Lower lobe of right lung (tissue), 2 donors: ENCODE results near the gene SLC39A13. TPM values are rescaled to one million over a fixed set of nuclear protein-coding genes. Genes with fewer than 3 reads are reported as not detected.

Source experiments
- ATAC-seq, 2 donors: fragments of 200-7000 bp; cut with Tn5 transposase; one replicate each; pipeline ENCODE4 v1.9.1; 2020 to 2022; ENCODE audit warnings: mild to moderate bottlenecking in 2 of 2, moderate library complexity in 2 of 2
- DNase-seq: peaks from one replicate; pipeline ENCODE4 v3.0.0-alpha.2; 2020
- H3K27ac ChIP-seq: fragments of 200-600 bp; one replicate; pipeline ENCODE4 v1.8.0; 2022
- H3K27me3 ChIP-seq: fragments of 200-600 bp; one replicate; pipeline ENCODE4 v1.8.0; 2022; ENCODE audit warnings: low read depth
- H3K36me3 ChIP-seq: fragments of 200-600 bp; one replicate; pipeline ENCODE4 v1.8.0; 2022; ENCODE audit warnings: mild to moderate bottlenecking
- H3K4me1 ChIP-seq: fragments of 200-600 bp; one replicate; pipeline ENCODE4 v1.8.0; 2022
- H3K4me3 ChIP-seq: fragments of 200-600 bp; one replicate; pipeline ENCODE4 v1.8.0; 2022; ENCODE audit warnings: mild to moderate bottlenecking
- H3K9me3 ChIP-seq: fragments of 200-600 bp; one replicate; pipeline ENCODE4 v1.8.0; 2022
- CTCF ChIP-seq: fragments of 200-600 bp; IDR thresholded peaks from one replicate; pipeline ENCODE4 v1.8.0; 2022; ENCODE audit warnings: antibody characterized with exemption, mild to moderate bottlenecking
- intact Hi-C: fragments of 100-400 bp; cut with DNase I; formaldehyde crosslinking; loops from one replicate; pipeline ENCODE4 v1.11.0; 2022
- total RNA-seq: library from RNA; stranded (reverse); fragmentation: NEBNext Ultra II Directional; extraction: Animal tissue kit (Norgen Biotek cat#: 25700); gene quantifications from one replicate; pipeline ENCODE4 v1.2.1, GENCODE V29; 2021
- donor health status: DM: no; HTN: yes; CAD: no; lungs with severe emphysema.

SLC39A13 gene
- total RNA-seq, 1 donor from 2014 or later: 48.0 TPM

GRCh38 chr11:47406896-47407745, 1.3 kb upstream of the SLC39A13 start:
- Histone ChIP-seq H3K27me3 (no peaks in the 10 kb centered on the region), H3K4me1 (peaks cover 32% of the 10 kb centered on the region), H3K4me3 (peak overlapping the region; percentile 76), H3K36me3 (peaks cover 4% of the 10 kb centered on the region), H3K27ac (peak overlapping the region; percentile 87), H3K9me3 (no peaks in the 10 kb centered on the region)
- ATAC-seq (peak in 1 of 2 donors; percentile 0), DNase-seq (no peak)
- intact Hi-C loops: no loop called here
- no peak for TF ChIP-seq CTCF

DNA sequence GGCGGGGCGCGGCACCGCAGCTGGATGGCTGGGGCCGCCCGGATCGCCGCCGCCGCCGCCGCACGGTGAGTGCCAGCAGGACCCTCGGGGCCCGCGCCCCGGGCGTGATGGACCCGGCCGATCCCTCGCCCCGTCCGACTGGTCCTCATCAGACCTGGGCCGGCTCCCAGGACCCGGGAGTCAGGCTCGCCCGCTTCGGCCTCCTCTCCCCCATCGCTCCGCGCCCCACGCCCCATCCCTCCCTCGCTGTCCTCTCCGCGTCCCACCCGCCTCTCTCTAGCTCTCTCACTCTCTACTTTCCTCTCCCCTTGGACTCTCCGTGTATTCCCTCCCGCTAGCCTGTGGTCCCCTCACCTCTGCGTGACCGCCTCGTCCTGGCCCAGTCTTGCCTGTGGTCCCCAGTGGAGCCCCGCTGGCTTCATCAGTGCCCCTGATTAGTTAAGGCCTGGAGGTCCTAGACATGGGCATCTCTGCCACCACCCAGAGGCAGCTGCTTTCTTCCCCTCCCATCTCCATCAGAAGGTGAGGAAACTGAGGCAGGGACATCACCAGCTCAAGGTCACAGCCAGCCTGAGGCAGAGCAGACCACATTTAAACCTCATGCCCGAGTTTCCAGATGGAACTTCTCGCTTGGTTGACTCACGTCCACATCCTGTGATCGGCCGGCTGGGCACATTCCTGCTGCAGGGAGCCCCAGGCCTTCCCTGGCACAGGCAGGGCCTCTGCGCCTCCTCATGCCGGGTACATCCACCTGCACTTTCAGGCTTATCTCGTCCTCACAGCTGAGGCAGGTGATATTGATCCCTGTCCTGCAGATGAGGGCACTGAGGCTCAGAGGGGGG, 429 bp downstream of the SLC39A13 start:
- intact Hi-C loops: no loop called here
- peak in 1 of 2 donors; percentile 2 for ATAC-seq
- DNase-seq: no peak
- Histone ChIP-seq H3K27me3 (no peaks in the 10 kb centered on the region), H3K4me3 (peak overlapping the region; percentile 76), H3K27ac (peak overlapping the region; percentile 88), H3K36me3 (peaks cover 15% of the 10 kb centered on the region), H3K9me3 (no peaks in the 10 kb centered on the region), H3K4me1 (peaks cover 32% of the 10 kb centered on the region)
- TF ChIP-seq CTCF: no peak

DNA sequence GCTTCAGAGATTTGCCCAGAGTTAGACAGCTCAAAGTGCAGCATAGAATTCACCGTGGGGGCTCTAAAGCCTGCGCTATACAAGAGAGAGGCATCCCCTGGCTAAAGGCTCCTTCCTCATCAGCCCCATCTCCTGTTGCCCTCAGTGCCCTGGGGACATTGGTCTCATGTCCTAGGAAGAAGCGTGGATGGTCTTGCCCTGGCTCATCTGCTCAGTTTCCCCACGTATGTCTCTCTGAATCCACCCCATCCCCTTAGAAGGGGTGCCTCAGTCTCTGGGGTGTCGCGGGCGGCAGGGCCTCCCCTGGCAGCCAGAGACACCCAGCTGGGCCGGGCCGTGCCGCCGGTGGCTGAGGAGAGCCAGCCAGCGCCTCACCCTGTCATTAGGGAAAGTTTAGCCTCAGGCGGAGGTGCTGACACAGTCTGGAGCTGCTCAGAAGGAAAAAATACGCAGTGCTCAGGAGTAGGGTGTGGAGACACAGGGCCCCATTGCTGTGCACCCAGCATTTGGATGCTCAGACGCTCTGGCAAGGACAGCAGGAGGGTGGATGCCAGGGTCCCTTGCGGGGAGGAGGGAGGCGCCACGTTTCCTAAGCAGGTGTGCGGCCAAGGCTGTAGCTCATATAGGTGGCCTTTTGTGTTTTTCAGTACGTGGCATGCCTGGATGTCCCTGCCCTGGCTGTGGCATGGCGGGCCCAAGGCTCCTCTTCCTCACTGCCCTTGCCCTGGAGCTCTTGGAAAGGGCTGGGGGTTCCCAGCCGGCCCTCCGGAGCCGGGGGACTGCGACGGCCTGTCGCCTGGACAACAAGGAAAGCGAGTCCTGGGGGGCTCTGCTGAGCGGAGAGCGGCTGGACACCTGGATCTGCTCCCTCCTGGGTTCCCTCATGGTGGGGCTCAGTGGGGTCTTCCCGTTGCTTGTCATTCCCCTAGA, 1.3 kb downstream of the SLC39A13 start:
- peaks cover 24% of the 10 kb centered on the region for H3K36me3 ChIP-seq
- no peaks in the 10 kb centered on the region for H3K9me3 ChIP-seq
- ATAC-seq (no peak), DNase-seq (no peak)
- H3K4me3 ChIP-seq: peak overlapping the region; percentile 76
- intact Hi-C loops: no loop called here
- H3K27ac ChIP-seq: peak overlapping the region; percentile 88
- peaks cover 35% of the 10 kb centered on the region for H3K4me1 ChIP-seq
- no peaks in the 10 kb centered on the region for H3K27me3 ChIP-seq
- TF ChIP-seq CTCF: no peak

GRCh38 chr11:47410370-47411264, 2.2 kb downstream of the SLC39A13 start:
- Histone ChIP-seq H3K27ac (no peak overlapping the region), H3K4me1 (peaks cover 44% of the 10 kb centered on the region), H3K9me3 (no peaks in the 10 kb centered on the region), H3K36me3 (peaks cover 33% of the 10 kb centered on the region), H3K27me3 (no peaks in the 10 kb centered on the region), H3K4me3 (no peak overlapping the region)
- DNase-seq: no peak
- no peak for TF ChIP-seq CTCF
- intact Hi-C loops: no loop called here
- ATAC-seq: no peak
